HG02763 (cell line): Measurements from ENCODE around the gene HES6.

Source experiments
- ATAC-seq: cut with Tn5 transposase; IDR thresholded peaks from one replicate; pipeline ENCODE4 v1.9.1; 2021; ENCODE audit warnings: mild to moderate bottlenecking, moderate library complexity; ENCODE audit not compliant: unreplicated experiment

The HES6 gene

DNA sequence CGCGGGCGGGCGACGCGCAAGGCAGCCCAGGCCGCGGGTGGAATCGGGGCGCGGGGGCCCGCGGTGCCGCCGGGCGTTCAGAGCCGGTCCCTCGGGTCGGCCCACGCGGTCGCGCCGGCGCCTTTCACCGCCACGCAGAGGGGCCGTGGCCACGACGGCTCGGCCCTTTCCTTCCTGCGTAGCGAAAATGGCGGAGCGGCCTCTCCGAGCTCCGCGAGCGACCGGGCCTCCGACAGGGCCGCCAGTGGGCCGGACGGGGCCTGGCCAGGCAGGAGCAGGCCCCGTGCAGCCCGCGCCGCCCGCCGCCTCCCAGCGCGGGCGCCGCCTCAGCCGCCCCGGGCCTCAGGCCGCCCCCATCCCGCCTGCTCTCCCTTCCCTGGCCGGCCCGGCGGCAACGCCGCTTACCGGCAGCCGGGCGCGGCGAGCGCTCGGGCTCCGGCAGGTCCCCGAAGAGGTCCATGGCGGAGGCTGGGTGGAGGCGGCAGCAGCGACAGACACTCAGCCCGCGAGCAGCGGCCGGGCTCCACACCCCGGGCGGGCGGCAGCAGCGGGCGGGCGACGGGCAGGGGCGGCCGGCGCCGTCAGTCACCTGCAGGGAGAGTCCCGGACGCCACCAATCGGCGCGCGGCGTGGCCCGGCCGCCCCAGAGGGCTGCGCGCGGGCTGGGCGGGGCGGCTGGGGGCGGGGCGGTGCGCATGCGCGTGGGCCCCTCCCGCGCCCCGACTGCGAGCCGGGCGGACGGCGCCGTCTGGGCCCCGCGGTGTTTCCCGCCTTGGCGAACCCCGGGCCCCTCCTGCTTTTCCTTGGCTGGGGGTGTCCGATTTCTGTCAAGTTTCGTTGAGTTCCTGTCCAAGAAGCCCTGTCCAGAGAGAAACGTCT, 36.5 kb downstream of the HES6 start, which contains the start of gene ILKAP:
Gene ILKAP, minus strand, starts transcription at position 602 of the 879 bp plus-strand sequence. Its CDS starts 142 bp downstream, at position 460.
- ATAC-seq = peak; percentile 92

DNA sequence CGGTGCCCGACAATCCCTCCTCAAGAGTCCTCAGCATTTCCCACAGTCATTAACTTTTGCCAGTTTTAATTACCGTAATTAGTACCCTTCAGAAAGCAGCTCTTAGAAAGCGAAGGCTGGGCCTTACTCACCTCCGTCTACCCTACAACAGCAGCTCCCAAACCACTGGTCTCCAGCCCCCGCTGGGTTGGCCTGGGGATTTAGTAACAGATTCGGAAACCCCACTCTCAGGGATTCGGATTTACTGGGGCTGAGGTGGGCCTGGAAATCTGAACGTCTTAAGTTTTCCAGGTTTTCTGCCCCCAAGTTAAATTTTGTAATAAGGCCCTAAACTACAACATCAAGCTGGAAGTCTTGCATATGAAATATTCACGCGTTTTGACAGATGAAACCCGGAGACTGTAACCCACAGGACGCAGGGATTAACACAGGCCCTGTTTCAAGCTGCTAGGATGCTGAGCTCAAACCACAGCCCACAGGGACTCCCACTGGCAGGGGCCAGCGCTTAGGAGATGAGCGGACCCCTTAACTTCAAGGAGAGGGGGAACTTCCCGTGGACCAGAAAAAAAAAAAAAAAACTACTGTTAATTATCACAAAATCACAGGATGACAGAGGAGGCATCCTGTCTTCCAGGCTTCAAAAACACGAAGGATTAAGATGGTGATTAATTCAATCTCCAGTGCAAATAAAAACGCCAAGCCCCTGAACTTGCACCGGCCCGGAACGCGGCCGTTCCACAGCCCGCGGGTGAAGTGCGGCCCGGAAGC, 37.3 kb downstream of the HES6 start:
- no peak for ATAC-seq

DNA sequence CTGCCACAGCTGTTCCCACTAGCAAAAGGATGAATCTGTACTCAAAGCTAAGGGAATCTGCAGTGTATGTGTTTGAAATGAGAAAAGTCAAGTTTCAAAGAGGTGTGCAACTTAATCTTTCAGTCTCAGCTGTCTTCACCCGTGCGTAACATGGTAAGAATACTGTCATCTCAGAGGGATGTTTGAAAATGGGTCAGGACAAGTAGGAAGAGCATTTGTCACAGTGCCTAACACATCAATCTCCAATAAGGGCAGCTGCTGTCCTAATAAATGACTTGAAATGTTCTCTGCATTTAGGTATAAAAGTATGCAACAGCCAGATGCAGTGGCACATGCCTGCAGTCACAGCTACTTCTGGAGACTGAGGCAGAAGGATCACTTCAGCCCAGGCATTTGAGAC, 49.4 kb downstream of the HES6 start:
- ATAC-seq = no peak
